Karpas-422 (cell line): Measurements from ENCODE around the gene CACNA1H. TPM values are rescaled to one million over a fixed set of nuclear protein-coding genes. Genes with fewer than 3 reads are reported as not detected.

Experiments used
- DNase-seq: peaks from one replicate; pipeline ENCODE4 v3.0.0-alpha.2; 2015
- H2AFZ ChIP-seq: fragments of 200-600 bp; sonication (generic); 2 replicates; pipeline ENCODE4 v1.6.1; 2014; ENCODE audit warnings: antibody characterized with exemption, low read length, mixed read lengths
- H3K27ac ChIP-seq: fragments of 200-600 bp; sonication (generic); 2 replicates; pipeline ENCODE4 v1.5.1; 2014; ENCODE audit warnings: mild to moderate bottlenecking, low read length, moderate library complexity
- H3K27me3 ChIP-seq: fragments of 200-600 bp; sonication (generic); 2 replicates; pipeline ENCODE4 v1.6.1; 2014; ENCODE audit warnings: low read length, mixed read lengths
- H3K36me3 ChIP-seq: fragments of 200-600 bp; sonication (generic); 2 replicates; pipeline ENCODE4 v1.6.1; 2014; ENCODE audit warnings: low read length, mixed read lengths; ENCODE audit not compliant: insufficient read depth
- H3K4me1 ChIP-seq: fragments of 200-600 bp; sonication (generic); 2 replicates; pipeline ENCODE4 v1.6.1; 2014; ENCODE audit warnings: mild to moderate bottlenecking, low read length, mixed read lengths
- H3K4me2 ChIP-seq: fragments of 200-600 bp; sonication (generic); 2 replicates; pipeline ENCODE4 v1.6.1; 2014; ENCODE audit warnings: low read length, low read depth, mild to moderate bottlenecking; ENCODE audit not compliant: poor library complexity, severe bottlenecking
- H3K4me3 ChIP-seq: fragments of 200-600 bp; sonication (generic); 2 replicates; pipeline ENCODE4 v1.5.1; 2014; ENCODE audit warnings: mild to moderate bottlenecking, antibody characterized with exemption, low read length, mixed read lengths
- H3K79me2 ChIP-seq: fragments of 200-600 bp; sonication (generic); 2 replicates; pipeline ENCODE4 v1.6.1; 2014; ENCODE audit warnings: mild to moderate bottlenecking, low read length, mixed read lengths
- H3K9ac ChIP-seq: fragments of 200-600 bp; sonication (generic); 2 replicates; pipeline ENCODE4 v1.6.0; 2014; ENCODE audit warnings: low read length
- H3K9me2 ChIP-seq: fragments of 200-600 bp; sonication (generic), shearing (Covaris generic); replicated peaks from 2 replicates; pipeline ENCODE4 v1.6.0; 2014; ENCODE audit warnings: mild to moderate bottlenecking, low read length, moderate library complexity; ENCODE audit not compliant: insufficient read depth
- H3K9me3 ChIP-seq: fragments of 300-700, 200-600 bp; sonication (generic); 2 replicates; pipeline ENCODE4 v1.6.1; 2014; ENCODE audit warnings: low read length, mixed read lengths
- H4K20me1 ChIP-seq: fragments of 200-600 bp; sonication (generic); 2 replicates; pipeline ENCODE4 v1.6.1; 2014; ENCODE audit warnings: mild to moderate bottlenecking, antibody characterized with exemption, low read length, low read depth; ENCODE audit not compliant: insufficient read depth
- total RNA-seq: library from RNA; depleted of rRNA; stranded (reverse); fragments of >200 nt; shearing (Covaris generic); gene quantifications from 2 replicates; pipeline ENCODE4 v1.2.3, GENCODE V29; 2014; ENCODE audit warnings: low replicate concordance

The CACNA1H gene
- total RNA-seq, 1 experiment from 2014 or later, result not detected

DNA sequence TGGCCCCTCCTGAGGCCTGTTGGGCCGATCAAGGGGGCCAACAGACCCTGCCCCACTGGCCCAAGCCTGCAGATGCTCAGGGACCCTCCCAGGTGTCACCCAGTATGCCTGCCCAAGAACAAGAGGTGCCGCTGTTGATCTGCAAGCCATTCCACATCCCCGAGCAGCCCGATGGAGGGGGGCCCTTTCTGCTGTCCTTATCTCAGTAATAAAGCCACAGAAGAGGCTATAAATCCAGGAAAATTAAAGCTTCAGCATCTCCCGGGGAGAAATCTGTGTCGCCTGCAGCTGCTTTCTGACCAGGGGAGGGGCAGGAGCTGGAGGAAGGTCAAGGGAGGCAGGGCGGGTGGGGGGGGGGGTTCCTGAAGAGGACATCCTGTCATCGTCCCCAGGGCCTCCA is 11.7 kb upstream of the CACNA1H start:
- no peaks in the 10 kb centered on the region for H3K9me3 ChIP-seq
- no peaks in the 10 kb centered on the region for H4K20me1 ChIP-seq
- no peaks in the 10 kb centered on the region for H3K27me3 ChIP-seq
- no peak overlapping the region for H3K4me2 ChIP-seq
- H3K4me1 ChIP-seq, result no peaks in the 10 kb centered on the region
- no peaks in the 10 kb centered on the region for H3K9me2 ChIP-seq
- no peaks in the 10 kb centered on the region for H3K36me3 ChIP-seq
- H3K4me3 ChIP-seq, result no peak overlapping the region
- no peak overlapping the region for H2AFZ ChIP-seq
- no peak overlapping the region for H3K27ac ChIP-seq
- H3K9ac ChIP-seq, result no peak overlapping the region
- no peak for DNase-seq
- H3K79me2 ChIP-seq, result no peaks in the 10 kb centered on the region

DNA sequence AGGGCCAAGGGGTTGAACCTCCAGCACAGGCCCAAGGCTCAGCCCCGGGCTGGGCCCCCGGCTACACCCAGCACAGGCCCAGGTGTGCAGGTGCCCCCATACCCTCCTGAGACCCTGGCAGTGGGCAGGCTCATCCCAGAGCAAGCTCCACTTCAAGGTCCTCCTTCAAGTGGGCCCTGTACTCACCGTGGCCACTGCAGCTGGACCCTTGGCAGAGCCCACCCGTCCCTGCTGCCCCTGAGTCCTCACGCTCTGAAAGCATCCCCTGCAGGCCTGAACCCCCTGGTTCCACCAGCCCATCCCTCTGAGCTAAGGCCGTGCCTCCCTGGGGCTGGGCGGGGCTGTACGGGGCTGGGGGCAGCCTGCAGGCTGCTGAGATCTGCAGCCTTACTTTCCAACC is 11.2 kb upstream of the CACNA1H start:
- no peak overlapping the region for H3K4me2 ChIP-seq

DNA sequence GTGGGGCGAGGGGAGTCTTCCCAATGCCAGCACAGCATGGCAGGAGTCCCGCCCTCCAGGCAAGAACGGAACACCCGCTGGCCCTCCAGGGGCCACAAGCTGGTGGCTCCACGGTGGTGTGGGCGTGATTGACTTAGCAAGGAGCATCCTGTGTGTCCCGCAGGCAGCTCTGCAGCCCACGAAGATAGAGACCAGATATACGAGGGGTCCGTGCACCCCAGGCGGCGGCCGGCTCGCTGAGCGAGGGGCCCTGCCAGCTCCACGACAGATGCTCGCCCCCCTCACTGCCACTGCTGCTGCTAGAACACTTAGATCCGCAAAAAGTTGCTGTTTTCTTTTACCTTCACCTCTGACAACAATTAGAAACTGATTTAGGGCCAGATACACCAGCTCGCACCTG is 10.0 kb upstream of the CACNA1H start:
- Histone ChIP-seq H4K20me1 (no peaks in the 10 kb centered on the region), H3K9me2 (no peaks in the 10 kb centered on the region), H3K79me2 (no peaks in the 10 kb centered on the region), H3K27ac (no peak overlapping the region), H3K4me3 (no peak overlapping the region), H3K27me3 (no peaks in the 10 kb centered on the region), H3K9ac (no peak overlapping the region), H2AFZ (no peak overlapping the region), H3K9me3 (no peaks in the 10 kb centered on the region), H3K4me1 (no peaks in the 10 kb centered on the region), H3K36me3 (no peaks in the 10 kb centered on the region), H3K4me2 (no peak overlapping the region)
- no peak for DNase-seq

More for the DNA sequence above, 11.2 kb upstream of the CACNA1H start:
- DNase-seq, result no peak
- H3K9me2 ChIP-seq, result no peaks in the 10 kb centered on the region
- no peaks in the 10 kb centered on the region for H3K4me1 ChIP-seq
- no peak overlapping the region for H3K27ac ChIP-seq
- no peaks in the 10 kb centered on the region for H3K79me2 ChIP-seq
- no peaks in the 10 kb centered on the region for H4K20me1 ChIP-seq
- no peaks in the 10 kb centered on the region for H3K36me3 ChIP-seq
- no peaks in the 10 kb centered on the region for H3K9me3 ChIP-seq
- no peak overlapping the region for H2AFZ ChIP-seq
- no peak overlapping the region for H3K4me3 ChIP-seq
- H3K27me3 ChIP-seq, result no peaks in the 10 kb centered on the region
- no peak overlapping the region for H3K9ac ChIP-seq

DNA sequence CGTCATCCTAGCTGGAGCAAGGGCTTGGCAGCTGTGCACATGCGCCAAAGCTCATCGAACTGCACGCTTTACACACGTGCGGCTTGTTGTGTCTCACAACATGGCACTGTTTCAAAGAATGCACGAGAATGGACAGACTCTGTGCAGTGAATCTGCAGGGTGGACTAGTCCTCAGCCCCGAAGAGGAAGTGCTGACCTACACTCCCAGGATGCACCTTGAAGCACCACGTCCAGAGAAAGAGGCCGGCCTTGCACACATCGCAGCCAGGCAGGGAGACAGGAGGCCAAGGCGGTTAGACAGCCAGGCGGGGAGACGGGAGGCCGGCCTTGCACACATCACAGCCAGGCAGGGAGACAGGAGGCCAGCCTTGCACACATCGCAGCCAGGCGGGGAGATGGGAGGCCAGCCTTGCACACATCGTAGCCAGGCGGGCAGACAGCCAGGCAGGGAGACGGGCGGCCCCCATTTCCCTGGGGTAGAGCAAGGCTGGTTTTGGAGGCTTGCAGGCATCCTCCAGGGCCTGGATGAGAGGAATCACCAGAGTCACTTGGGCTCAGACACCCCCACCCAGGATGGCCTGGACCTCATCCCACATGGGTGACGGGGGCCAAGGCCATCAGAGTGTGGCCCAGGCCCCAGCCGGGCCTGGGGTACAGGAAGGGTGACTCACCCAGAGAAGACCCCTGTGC is 9.0 kb upstream of the CACNA1H start:
- H3K9ac ChIP-seq, result no peak overlapping the region
- H4K20me1 ChIP-seq, result no peaks in the 10 kb centered on the region
- no peak overlapping the region for H3K27ac ChIP-seq
- no peaks in the 10 kb centered on the region for H3K9me2 ChIP-seq
- DNase-seq, result no peak
- H3K27me3 ChIP-seq, result no peaks in the 10 kb centered on the region
- no peak overlapping the region for H2AFZ ChIP-seq
- H3K4me2 ChIP-seq, result no peak overlapping the region
- no peaks in the 10 kb centered on the region for H3K9me3 ChIP-seq
- H3K79me2 ChIP-seq, result no peaks in the 10 kb centered on the region
- H3K4me1 ChIP-seq, result no peaks in the 10 kb centered on the region
- no peak overlapping the region for H3K4me3 ChIP-seq
- no peaks in the 10 kb centered on the region for H3K36me3 ChIP-seq

DNA sequence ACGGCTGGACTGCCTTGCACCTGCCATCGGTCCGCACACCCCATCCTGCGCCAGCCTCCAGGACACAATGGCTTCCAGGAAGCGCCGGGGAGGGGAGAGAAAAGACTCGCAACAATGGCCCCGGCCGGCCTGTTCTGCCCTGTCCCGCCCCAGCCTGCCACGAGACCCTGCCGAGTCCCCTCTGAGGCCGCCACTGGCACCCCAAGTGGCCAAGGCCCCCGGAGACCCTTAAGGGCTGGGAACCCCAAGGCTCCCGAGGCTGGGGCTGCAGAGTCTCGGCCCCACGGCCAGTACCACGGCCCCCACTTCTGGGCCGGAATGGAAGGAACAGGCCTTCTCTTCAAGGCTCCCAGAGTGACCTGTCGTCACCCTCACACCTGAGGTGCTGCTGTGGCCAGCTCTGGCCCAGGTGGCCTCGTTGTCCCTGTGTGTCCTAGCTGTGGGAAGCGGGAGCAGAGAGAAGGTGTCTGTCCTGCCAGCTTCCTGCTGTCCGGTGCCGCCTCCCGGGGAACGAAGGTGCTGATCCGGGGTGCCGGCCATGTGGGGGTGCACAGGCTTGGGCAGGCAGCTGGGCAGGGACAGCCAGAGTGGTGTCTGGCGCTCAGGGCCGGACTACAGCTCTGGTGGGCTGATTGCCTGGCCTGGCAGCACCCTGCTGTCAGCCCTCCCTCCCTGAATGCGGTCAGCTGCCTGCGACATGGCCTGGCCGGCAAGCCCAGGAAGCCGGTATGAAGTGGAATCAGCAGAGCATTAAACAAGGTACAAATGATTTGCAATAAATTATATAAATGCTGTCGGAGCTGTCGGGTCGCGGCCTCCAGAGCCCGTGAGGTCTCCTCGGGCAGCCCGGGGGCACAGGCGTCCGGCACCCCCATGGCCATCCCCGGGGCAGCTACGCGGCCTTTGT is 8.2 kb upstream of the CACNA1H start:
- H3K27me3 ChIP-seq, result no peaks in the 10 kb centered on the region
- H2AFZ ChIP-seq, result no peak overlapping the region
- no peak overlapping the region for H3K4me3 ChIP-seq
- no peaks in the 10 kb centered on the region for H3K9me2 ChIP-seq
- no peak overlapping the region for H3K9ac ChIP-seq
- DNase-seq, result no peak
- H4K20me1 ChIP-seq, result no peaks in the 10 kb centered on the region
- no peaks in the 10 kb centered on the region for H3K79me2 ChIP-seq
- no peaks in the 10 kb centered on the region for H3K9me3 ChIP-seq
- H3K36me3 ChIP-seq, result no peaks in the 10 kb centered on the region
- H3K4me1 ChIP-seq, result no peaks in the 10 kb centered on the region
- no peak overlapping the region for H3K4me2 ChIP-seq
- H3K27ac ChIP-seq, result no peak overlapping the region

DNA sequence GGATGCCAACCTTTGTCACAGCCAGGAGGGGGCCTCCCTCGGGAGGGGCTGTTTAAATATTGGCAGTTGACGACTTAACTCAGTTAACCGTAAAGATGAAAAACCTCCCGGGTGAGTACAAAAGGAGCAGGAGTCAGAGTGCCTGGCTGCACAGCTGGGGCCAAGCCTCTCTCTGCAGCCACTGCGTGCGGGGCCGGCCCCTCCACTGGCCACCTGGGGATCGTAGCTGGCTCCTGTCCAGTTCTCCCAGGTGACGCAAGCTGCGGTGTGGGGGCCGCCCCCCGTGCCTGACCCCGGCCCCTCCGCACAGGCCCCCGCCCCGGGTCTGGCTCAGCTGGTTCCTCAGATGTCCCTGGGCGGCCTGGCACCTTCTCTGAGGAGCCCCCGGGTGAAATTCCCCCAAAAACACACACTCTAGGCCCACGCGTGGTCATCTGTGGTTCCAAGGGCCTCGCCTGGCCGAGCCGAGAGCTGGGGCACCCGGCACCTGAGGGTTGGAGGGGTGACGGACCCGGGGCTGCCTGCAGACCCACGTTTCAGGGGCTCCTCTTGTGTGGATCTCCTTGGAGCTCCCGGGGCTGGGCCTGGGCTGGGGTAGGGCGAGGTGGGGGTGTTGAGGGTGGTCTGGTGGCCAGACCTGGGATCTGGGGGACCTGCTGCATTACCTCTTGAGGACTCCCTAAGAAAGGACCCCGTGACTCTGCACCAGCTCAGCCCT is 7.4 kb upstream of the CACNA1H start:
- DNase-seq, result no peak
- H3K36me3 ChIP-seq, result no peaks in the 10 kb centered on the region
- H3K9me3 ChIP-seq, result no peaks in the 10 kb centered on the region
- H3K4me1 ChIP-seq, result no peaks in the 10 kb centered on the region
- H2AFZ ChIP-seq, result no peak overlapping the region
- H3K9ac ChIP-seq, result no peak overlapping the region
- no peaks in the 10 kb centered on the region for H3K79me2 ChIP-seq
- no peaks in the 10 kb centered on the region for H4K20me1 ChIP-seq
- H3K9me2 ChIP-seq, result no peaks in the 10 kb centered on the region
- H3K4me2 ChIP-seq, result no peak overlapping the region
- no peak overlapping the region for H3K4me3 ChIP-seq
- H3K27me3 ChIP-seq, result no peaks in the 10 kb centered on the region
- no peak overlapping the region for H3K27ac ChIP-seq

DNA sequence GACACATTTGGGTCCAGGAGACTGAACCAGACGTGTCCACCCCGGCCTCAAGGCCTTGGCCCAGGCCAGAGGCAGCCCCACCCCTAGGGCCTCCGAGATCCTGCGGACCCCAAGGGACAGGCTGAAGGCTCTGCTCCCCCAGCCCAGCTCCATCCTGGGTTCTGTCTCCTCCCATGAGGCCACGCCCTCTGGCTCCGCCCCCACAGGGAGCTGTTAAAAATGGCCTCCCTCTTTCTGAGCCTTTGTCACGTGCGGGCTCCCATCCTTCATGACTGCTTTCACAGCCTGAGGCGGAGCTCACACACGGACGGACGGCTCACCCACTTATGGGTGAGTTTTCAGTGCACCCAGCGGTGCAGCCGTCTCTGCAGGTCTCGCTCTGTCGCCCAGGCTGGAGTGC is 6.5 kb upstream of the CACNA1H start:
- no peak overlapping the region for H3K9ac ChIP-seq
- peak; percentile 57 for DNase-seq
- H4K20me1 ChIP-seq, result no peaks in the 10 kb centered on the region
- no peak overlapping the region for H3K27ac ChIP-seq
- no peak overlapping the region for H3K4me2 ChIP-seq
- H3K4me3 ChIP-seq, result no peak overlapping the region
- H3K27me3 ChIP-seq, result no peaks in the 10 kb centered on the region
- H3K4me1 ChIP-seq, result no peaks in the 10 kb centered on the region
- no peaks in the 10 kb centered on the region for H3K9me2 ChIP-seq
- H2AFZ ChIP-seq, result no peak overlapping the region
- H3K79me2 ChIP-seq, result no peaks in the 10 kb centered on the region
- no peaks in the 10 kb centered on the region for H3K9me3 ChIP-seq
- no peaks in the 10 kb centered on the region for H3K36me3 ChIP-seq

DNA sequence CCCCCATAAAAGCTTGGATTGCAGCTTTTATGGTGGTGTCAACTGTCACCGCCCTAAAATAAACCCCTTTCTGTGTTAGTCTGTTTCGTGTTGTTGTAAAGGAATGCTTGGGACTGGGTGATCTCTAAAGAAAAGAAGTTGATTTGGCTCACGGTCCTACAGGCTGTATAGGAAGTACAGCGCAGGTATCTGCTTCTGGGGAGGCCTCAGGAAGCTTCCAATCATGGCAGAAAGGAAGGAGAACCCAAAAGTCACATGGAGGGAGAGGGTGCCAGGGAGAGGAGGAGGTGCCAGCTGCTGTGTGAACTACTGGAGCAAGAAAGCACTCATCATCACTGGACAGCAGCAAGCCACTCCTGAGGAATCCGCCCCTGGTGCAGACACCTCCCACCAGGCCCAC is 5.9 kb upstream of the CACNA1H start:
- Histone ChIP-seq H3K27ac (no peak overlapping the region), H3K36me3 (no peaks in the 10 kb centered on the region), H3K9me2 (no peaks in the 10 kb centered on the region), H3K4me3 (no peak overlapping the region), H3K4me1 (no peaks in the 10 kb centered on the region), H2AFZ (no peak overlapping the region), H3K27me3 (no peaks in the 10 kb centered on the region), H3K9me3 (no peaks in the 10 kb centered on the region), H3K79me2 (no peaks in the 10 kb centered on the region), H3K4me2 (no peak overlapping the region), H3K9ac (no peak overlapping the region), H4K20me1 (no peaks in the 10 kb centered on the region)
- no peak for DNase-seq
